ENCODE results near the gene ARID5B.

ARID5B gene

DNA sequence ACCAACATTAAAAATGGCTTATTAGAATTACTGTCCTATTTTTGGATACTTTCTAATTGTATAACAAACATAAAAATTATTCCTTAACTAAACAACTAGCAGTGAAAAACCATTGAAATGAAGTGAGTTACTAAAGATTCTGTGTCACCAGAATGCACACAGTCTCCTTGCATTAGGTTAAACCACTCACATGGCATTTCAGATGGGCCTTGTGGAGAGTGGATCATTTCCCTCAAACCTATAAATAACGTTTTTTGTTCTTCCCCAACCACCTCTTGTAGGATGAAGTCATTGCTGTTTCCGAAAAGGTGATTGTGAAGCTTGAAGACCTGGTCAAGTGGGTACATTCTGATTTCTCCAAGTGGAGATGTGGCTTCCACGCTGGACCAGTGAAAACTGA is 38.4 kb downstream of the ARID5B start:
- no peak for DNase-seq

DNA sequence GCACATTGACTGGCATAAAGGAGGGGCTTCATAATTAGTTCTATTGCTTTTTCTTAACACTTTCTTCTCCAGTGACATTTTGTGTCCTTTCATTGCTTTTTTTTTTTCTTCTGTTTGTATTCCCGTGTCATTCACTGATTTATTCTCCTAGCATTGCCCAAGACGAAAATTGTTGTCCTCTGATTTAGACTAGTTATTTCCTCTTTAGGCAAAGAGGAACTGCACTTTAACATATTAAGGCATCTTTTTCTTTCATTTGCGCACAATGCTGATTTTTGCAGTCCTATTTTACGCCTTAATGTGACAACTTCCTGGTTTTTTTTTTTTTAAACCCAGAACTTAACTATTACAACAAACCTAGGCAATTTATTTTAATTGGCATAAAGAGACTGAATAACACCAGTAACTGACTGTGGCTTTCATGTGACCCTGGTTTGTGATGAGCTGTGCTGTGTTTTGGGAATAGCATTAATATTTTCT is 39.7 kb downstream of the ARID5B start:
- no peak for DNase-seq

DNA sequence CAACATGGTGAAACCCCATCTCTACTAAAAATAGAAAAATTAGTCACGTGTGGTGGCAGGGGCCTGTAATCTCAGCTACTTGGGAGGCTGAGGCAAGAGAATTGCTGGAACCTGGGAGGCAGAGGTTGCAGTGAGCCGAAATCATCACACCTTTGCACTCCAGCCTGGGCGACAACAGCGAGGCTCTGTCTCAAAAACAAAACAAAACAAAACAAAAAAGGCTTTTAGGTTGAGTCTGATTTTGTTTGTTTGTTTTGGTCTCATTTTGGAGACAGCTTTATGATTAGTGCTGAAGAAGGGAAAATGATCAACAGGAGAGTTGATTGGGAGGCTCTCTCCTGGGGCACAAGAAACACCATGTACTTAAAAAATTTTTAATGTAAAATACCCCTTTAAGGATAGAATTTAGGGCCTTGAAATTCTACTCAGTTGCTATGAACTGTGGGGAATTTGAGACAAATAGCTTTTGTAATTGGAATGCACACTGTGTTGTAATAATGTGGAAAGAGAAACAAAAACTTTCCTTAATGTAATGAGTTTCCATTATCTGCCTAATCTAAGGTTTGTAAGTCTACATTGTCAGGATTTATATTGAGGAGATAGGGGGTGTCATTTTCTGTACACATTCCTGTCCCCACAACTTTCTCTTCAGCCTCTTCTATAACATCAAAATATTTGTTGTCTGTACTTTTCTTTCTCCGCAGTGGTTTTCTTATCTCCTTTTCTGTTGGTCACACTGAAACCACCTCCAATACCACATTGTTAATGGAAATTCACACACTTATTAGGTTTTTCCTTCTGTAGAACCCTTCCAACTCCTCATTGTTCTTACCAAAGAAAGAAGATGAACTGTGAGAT is 41.3 kb downstream of the ARID5B start:
- DNase-seq = no peak

DNA sequence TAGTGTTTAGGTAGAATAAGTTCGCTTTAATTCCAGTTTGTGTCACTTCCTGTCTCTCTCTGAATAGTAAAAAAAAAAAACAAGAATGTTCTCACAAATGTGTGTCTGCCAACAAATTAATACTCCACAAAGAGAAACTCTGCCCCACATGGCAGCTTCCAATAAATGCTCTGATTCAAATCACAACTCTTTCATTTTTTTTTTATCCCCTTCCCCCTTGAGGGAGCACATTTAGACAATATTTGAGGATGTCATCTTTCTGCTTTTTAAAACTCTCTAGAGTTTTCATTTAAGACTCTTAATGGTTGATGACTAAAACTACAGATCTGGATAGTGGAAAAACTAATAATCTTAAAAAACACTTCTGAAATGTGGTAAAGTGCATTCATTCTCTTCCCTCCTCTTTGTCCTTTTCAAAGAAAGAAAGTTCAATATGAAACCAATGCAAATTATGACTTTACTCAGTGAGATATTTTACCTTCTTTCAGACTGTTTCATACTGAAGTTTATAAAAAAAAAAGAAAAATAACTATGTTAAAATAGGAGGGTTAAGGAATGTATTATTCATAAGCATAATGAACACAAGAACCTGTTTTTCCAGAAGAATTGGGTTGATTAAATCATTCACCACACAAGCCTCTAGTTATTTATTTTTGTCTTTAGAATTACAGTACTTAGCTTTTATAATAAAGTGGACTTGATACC is 42.3 kb downstream of the ARID5B start:
- DNase-seq = no peak

DNA sequence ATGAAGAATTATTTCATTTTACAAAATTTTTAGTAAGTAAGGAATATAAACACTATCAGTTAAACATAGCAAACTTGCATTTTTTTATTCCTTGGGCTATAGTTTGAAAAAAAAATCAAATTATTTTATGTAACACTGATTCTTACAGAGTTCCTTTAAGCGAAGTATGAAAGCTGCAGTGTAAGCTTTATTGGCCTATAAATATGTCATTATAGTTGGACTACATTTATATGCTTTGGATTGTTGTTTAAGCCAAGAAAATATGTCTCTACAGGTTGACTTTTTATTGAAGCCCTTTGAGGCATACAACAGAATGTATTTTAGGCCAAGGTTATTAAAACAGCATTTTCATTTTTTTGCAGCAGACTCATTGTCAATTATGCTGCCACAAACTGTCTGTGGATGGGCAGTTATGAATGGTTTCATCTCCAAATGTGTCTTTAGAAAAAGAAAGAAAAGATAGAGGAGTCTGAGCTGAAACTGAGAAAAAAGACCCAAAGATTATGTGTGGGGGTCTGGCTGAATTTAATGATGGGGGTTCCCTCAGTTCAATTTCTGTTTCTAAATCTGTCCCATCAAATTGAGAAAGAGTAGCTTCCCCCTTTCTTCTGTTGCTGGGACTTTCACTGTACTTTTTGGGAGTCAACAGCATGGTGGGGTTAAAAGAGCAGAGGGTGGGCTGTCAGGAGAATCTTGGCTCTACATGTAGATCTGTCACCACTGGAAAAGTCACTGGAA is 43.1 kb downstream of the ARID5B start:
- no peak for DNase-seq

DNA sequence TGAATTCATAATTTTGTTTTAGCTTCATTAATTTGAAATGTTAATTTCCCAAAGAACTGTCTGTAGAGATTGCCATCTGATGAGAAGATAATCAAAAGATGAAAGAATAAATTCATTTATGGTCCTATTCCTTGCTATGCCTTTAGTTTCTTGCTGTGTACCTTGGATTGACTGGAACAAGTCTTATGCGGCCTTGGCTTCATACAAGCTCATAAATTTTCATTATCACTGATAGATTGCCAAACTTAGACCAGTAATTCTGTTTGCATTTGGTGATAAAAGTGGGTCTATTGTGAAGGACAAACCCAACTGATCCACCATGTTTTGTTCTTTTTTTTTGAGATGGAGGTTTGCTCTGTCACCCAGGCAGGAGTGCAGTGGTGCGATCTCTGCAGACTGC is 48.2 kb downstream of the ARID5B start:
- no peak for DNase-seq

DNA sequence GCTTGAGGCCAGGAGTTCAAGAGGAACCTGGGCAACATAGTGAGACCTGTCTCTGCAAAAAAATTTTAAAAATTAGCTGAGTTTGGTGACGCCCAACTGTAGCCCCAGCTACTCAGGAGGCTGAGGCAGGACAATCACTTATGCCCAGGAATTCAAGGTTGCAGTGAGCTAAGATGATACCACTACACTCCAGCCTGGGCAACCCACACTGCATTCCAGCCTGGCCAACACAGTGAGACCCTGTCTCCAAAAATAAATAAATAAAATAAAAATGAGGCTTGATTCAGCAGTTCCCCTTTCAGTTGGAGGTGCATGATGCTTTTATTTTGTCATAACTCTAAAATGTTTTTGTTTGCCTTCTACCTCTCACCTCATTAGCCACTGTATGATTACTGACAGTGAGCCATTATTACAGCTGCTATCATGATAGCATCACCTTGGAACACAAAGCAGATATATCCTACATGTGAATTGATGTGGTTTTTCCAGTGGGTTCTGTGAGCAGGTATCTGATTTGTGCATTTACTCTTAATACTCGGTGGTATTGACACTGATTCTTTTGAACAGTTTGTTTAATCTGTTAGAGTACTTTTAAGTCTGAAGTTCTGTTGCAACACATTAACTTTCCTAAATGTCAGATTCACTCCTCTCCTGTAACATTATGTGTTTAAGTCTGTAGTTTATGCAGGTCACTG is 49.1 kb downstream of the ARID5B start:
- DNase-seq = no peak

DNA sequence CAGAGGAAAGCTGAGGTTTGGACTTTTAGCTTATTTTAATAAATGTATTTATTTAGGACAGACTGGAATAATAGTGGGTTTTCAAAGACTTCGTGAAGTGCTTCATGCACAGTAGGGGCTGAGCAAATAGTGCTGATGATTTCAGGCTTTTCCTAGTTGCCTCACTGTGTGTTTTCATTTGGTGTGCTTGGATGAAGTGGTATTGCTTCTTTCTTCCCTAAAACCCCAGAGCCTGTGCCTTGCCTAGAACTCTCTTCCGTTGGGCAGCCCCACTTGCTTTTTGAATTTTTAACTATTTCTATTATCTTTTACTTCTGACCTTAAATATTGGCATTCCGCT is 49.6 kb downstream of the ARID5B start:
- no peak for DNase-seq

DNA sequence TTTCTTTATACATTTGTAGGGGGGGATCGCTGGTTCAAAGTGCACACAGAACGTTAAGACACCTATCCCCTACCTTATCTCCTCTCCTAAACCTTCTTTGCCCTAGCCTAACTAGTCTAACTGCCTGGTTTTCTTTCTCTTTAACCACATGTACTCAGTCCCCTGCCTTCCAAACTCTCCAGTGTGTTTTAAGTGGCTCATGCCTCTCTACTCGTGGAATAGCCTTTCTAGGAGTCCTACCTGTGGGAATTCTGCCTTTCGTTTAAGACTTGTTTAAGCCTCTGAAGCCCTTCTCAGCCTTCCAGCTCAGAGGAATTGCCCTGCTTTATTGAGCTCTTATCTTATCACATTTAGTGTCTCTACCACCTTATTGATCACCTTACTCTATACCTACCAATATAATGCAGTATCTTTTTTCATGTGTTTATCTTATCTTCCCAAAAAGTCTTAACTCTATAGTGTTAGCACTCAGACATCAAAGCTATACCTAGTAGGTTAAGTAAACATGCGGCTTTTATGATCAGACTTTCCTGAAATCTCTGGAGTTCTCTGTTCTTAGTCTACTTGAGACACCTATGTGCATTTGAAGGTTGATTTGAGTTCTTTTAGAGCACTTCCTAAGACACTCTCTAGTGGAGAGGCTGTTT is 50.7 kb downstream of the ARID5B start:
- DNase-seq = no peak

DNA sequence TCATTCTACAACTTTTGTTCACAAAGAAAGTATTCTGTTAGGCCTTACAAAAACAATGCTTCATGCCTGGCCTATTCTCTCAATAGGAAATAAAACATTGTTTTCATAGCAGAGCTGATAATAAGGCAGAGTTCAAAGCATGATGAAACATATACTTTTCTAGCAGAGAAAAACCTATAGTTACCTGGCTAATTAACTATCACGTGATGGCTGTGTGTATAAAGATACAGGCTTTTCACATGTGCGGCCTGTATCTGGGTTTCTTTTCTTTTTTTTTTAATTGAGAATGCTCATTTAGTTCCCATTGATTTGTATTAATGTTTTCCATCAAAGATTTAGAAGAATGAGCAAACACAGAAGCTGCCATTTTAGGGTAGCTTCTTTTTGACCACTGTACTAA is 51.7 kb downstream of the ARID5B start:
- DNase-seq = no peak

DNA sequence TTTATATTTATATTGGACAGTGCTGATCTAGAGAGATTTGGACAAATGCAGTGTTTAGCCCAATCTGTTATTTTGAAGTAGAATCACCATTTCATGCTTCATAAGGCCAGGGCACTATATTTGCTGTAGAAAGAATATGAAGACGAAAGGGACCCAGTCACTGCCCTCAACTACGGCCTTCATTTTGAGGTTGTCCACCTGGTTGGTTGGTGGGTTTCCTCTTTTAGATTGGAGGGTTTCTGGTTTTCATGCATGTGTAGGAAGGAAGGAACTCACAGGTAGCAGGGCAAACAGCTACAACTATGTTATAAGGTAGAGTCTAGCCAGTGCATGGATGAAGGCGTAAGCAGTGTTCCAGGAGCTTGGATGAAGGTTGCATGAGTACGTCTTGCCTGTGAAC is 56.3 kb downstream of the ARID5B start:
- DNase-seq = no peak

DNA sequence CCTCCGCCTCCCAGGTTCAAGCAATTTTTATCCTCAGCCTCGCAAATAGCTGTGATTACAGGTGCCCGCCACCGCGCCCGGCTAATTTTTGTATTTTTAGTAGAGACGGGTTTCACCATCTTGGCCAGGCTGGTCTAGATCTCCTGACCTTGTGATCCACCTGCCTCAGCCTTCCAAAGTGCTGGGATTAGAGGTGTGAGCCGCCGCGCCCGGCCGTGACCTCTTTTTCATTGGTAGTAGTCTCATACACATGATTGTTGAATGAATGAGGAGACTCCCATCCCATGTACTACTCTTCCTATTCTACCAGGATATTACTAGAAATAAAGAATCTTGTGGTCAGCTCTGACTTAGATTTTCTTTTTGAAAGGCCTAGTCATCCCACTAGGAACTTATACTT is 56.8 kb downstream of the ARID5B start:
- DNase-seq = no peak

DNA sequence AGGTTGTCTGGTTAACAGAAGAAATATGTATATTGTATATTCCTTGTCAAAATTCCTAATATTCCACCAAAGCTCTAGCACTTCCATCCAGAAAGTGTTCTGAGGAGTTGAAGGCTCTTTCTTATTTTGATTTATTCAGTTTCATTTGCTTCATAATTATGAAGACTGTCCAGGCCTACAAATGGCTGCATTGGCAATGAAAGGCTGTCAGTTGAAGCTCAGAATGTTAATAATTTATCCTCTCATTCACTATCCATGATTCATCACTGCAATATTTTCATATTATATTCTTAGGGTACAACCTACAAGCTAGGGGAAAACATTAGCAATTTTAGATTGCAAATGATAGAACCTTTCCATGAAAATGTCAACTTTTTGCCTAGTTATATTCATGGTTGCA is 57.3 kb downstream of the ARID5B start:
- DNase-seq = no peak

DNA sequence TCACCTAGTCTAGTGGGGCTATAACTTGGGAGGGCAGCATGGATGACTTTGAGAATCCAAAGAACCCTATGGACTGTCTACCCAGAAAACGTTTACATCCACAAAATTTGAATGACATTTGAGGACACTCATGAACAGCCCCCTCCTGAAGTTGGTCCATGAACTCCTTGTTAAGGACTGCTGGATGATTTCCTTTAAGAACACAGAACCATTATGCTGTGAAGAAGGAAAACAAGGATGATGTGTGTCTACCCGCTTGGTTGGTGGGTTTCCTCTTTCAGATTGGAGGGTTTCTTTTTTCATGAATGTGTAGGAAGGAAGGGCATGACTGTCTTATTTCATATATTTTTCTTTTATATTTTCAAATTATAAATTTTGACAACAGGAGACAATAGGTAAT is 58.3 kb downstream of the ARID5B start:
- DNase-seq = no peak

DNA sequence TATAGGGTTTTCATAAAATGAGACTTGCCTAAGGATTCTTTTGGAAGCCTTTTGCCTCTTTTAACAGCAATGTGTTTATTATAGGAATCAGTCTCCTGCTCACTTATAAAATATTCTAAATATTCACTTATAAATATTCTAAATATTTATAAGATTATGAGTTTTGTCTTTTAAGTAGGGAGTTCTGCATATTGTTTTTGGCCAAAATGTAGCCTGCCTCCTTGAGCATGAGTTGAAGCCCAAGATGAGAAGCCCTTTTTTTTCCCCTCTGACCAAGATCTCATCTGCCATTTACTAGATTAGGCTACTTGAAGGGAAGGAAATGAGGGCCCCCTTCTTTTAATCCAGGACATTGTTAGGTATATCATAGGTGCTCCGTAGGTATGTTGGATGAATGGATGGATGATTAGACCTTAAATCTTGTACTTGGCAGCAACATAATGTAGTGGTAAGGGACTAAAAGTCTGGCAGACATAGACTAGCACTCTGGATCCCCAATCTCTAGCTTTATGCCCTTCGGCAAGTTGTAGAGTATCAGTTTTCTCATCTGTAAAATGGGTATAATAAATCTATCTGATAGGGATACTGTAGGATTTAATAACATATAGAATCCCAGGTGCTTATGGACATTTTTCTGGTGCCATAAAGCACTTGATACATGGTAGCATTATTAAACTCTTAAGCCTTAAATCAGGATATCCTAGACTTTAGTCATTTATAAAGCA is 59.1 kb downstream of the ARID5B start:
- no peak for DNase-seq

DNA sequence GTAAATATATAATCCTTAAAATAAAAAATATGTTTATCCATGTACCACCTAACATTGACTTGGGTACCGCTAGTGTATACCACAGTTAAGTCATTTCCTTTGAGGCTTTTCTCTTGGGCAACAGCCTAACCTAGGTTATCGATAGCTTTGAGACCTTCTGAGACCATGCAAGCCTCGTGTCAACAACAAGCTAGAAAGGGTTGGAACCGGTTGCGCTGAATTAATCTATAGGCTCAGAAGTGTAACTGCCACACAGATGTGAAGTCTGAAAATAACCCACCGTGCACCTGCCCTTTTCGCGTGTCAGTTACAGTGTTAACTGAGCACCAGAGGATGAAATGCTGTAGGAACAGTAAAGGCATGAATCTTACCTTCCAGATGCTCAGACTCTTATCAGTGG is 59.8 kb downstream of the ARID5B start:
- no peak for DNase-seq

DNA sequence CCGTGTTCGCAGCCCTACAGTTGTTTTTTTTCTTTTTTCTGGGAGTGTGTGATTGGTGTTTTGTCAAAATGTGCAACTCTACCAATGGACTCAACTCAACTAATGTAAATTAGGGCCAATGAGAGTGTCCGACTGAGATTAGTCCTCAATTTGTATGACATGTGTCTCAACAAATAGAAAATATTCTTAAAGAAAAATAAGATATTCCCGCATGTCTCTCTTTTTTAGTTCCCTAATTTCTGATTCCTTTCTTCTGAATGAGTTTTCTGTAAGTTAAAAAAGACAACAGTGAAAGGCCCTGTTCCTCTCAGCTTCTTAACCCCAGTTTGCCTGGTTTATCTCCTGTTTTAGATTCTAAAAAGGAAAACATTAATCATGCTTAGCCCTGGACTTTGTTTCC is 61.5 kb downstream of the ARID5B start:
- no peak for DNase-seq

DNA sequence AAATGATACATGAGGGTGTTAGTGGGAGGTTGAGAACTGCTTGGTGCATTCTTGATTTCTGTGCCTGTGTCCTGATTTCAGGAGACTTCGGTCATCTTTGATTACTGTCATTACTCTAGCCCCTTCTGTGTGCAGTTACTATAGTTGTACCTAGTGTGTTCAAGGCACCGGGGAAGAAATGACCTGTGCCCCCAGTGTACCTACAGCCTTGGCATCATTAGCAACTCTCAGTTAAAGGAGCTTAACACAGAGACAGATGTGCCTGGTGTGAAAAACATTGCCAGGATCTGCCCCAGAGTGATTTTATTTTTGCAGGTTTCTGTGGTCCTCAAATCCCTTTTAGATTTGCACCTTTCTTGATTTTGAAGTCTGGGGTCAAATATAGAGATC is 62.2 kb downstream of the ARID5B start:
- no peak for DNase-seq

DNA sequence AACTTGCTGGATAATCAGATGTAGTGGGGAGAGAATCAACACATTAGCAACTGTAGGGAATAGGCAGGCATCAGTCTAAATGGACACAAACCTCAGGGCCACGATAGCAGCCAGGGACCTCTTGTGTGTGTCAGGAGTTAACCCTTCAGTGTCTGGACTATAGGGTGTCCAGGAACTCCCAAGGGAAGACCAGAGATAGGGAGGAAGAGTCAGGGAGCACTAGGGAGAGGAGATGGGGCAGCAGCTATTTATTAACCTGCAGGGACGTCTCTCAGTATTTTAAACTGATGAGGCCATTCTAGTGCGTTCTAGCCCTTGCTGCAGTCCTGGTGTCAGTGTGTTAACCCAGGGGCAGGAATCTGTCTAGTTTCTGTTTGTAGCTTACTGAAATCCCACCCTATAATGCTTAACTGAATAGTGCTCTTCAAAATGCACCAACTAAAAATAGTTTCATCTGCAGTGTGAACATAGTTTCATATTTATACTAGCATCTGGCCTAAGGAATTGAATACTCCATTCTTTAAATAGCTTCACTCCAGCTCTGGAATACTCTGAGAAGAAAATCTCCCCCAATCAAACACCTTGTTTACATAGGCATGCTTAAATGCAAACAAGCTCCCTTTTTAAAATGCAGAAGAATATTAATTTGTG is 62.7 kb downstream of the ARID5B start:
- DNase-seq = no peak

DNA sequence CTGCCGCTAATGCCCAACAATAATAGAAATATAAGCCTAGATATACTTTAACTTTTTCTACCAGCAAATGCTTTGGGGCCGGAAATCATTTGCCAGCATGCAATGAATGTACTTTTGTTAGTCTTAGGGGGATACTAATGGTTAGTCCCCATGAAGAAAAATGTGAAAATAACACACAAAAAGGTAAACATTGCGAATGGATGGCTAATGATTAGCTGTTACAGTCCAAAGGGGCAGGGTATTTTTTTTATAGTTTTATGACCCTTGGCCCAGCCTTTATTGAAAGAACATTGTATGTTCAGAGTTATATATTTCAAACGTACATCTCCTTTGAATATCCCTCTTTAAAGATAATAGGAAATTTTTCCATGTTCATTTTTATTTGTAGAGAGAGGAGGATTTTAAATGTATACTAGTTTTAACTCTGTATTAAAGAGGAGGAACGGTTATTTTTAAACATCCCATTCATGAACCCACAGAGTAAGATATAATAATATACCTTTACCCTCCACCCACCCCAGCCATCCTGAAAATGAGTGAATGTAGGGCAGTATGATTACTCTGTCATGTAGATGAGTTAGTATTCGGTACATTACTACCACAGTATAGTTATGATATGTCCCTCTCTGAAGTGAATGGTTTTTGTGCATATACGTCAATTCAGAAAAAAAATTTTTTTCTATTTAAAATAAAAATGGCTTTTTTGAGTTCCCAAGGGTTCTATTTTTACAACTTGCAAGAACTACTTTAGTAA is 63.6 kb downstream of the ARID5B start:
- no peak for DNase-seq

Measured in SHP77 treated with DMSO at 0.1 percent for 48 hours (cell line).